Type B pancreatic cell (in vitro differentiated cells): ENCODE measurements around the gene LCMT1. TPM values are rescaled to one million over a fixed set of nuclear protein-coding genes. Genes with fewer than 3 reads are reported as not detected.

Experiments
- DNase-seq: peaks from one replicate; pipeline ENCODE4 v3.0.0; 2021; ENCODE audit warnings: mixed read lengths; ENCODE audit not compliant: unreplicated experiment; ENCODE audit errors: extremely low spot score
- H3K27ac Mint-ChIP-seq: 2 replicates; pipeline ENCODE4 v1.8.0; 2021; ENCODE audit warnings: mild to moderate bottlenecking, mixed read lengths
- H3K27me3 Mint-ChIP-seq: 2 replicates; pipeline ENCODE4 v1.8.0; 2021; ENCODE audit warnings: mixed read lengths
- H3K36me3 Mint-ChIP-seq: 2 replicates; pipeline ENCODE4 v1.8.0; 2021; ENCODE audit warnings: mixed read lengths
- H3K4me1 Mint-ChIP-seq: one replicate; pipeline ENCODE4 v1.8.0; 2021; ENCODE audit warnings: mixed read lengths; ENCODE audit not compliant: unreplicated experiment
- H3K4me3 Mint-ChIP-seq: 2 replicates; pipeline ENCODE4 v1.8.0; 2021; ENCODE audit warnings: mild to moderate bottlenecking, mixed read lengths
- H3K9me3 Mint-ChIP-seq: 2 replicates; pipeline ENCODE4 v1.8.0; 2021; ENCODE audit warnings: mixed read lengths
- CTCF ChIP-seq: fragments of 200-600 bp; sonication (generic); conservative IDR thresholded peaks from 2 replicates; pipeline ENCODE4 v1.5.0; 2021; ENCODE audit warnings: antibody characterized with exemption, mild to moderate bottlenecking
- total RNA-seq: library from RNA; stranded (reverse); gene quantifications from 2 replicates; pipeline ENCODE4 v1.2.1, GENCODE V29; 2021; ENCODE audit warnings: low replicate concordance

The LCMT1 gene
- total RNA-seq, 1 donor from 2014 or later = 65.7 TPM

GRCh38 chr16:25184771-25185170, 73.2 kb downstream of the LCMT1 start:
- no peak for DNase-seq
- no peak for TF ChIP-seq CTCF
- Mint-ChIP-seq H3K9me3 (no peaks in the 10 kb centered on the region), H3K27me3 (no peaks in the 10 kb centered on the region), H3K4me1 (peaks cover 4% of the 10 kb centered on the region), H3K27ac (no peak overlapping the region), H3K4me3 (no peak overlapping the region), H3K36me3 (no peaks in the 10 kb centered on the region)

GRCh38 chr16:25187491-25187795, 75.9 kb downstream of the LCMT1 start:
- H3K27me3 Mint-ChIP-seq = no peaks in the 10 kb centered on the region
- no peak for DNase-seq
- H3K27ac Mint-ChIP-seq = no peak overlapping the region
- no peak for TF ChIP-seq CTCF
- no peaks in the 10 kb centered on the region for H3K36me3 Mint-ChIP-seq
- no peaks in the 10 kb centered on the region for H3K9me3 Mint-ChIP-seq
- H3K4me1 Mint-ChIP-seq = peaks cover 4% of the 10 kb centered on the region
- no peak overlapping the region for H3K4me3 Mint-ChIP-seq

- H3K36me3 Mint-ChIP-seq = no peaks in the 10 kb centered on the region
- H3K9me3 Mint-ChIP-seq = no peaks in the 10 kb centered on the region
- H3K4me3 Mint-ChIP-seq = no peak overlapping the region
- TF ChIP-seq CTCF = no peak
- no peak overlapping the region for H3K27ac Mint-ChIP-seq
- no peak for DNase-seq
- peaks cover 5% of the 10 kb centered on the region for H3K4me1 Mint-ChIP-seq
- H3K27me3 Mint-ChIP-seq = no peaks in the 10 kb centered on the region
Measured at GRCh38 chr16:25189305-25189704, 77.8 kb downstream of the LCMT1 start.

- Mint-ChIP-seq H3K27ac (no peak overlapping the region), H3K27me3 (no peaks in the 10 kb centered on the region)
Measured at GRCh38 chr16:25192096-25192495, 80.6 kb downstream of the LCMT1 start.

GRCh38 chr16:25194273-25194878, 82.8 kb downstream of the LCMT1 start:
- peaks cover 8% of the 10 kb centered on the region for H3K4me1 Mint-ChIP-seq
- TF ChIP-seq CTCF = no peak
- H3K36me3 Mint-ChIP-seq = no peaks in the 10 kb centered on the region
- no peak for DNase-seq
- H3K9me3 Mint-ChIP-seq = no peaks in the 10 kb centered on the region
- H3K4me3 Mint-ChIP-seq = no peak overlapping the region
- H3K27ac Mint-ChIP-seq = no peak overlapping the region
- no peaks in the 10 kb centered on the region for H3K27me3 Mint-ChIP-seq

More at GRCh38 chr16:25192096-25192495, 80.6 kb downstream of the LCMT1 start:
- Mint-ChIP-seq H3K4me3 (no peak overlapping the region), H3K9me3 (no peaks in the 10 kb centered on the region), H3K36me3 (no peaks in the 10 kb centered on the region), H3K4me1 (peaks cover 12% of the 10 kb centered on the region)
- no peak for DNase-seq
- TF ChIP-seq CTCF = no peak

GRCh38 chr16:25198021-25198420, 86.5 kb downstream of the LCMT1 start:
- no peak for DNase-seq
- Mint-ChIP-seq H3K4me3 (no peak overlapping the region), H3K27ac (no peak overlapping the region), H3K9me3 (no peaks in the 10 kb centered on the region), H3K36me3 (no peaks in the 10 kb centered on the region), H3K27me3 (no peaks in the 10 kb centered on the region), H3K4me1 (peaks cover 8% of the 10 kb centered on the region)
- TF ChIP-seq CTCF = no peak
